Adrenal gland (tissue), 12 donors: ENCODE data around the gene LUC7L. TPM values are rescaled to one million over a fixed set of nuclear protein-coding genes. Genes with fewer than 3 reads are reported as not detected.

ENCODE experiments used
- DNase-seq, 7 donors: peaks; one replicate each; pipeline ENCODE4 v3.0.0-alpha.2; 2019 to 2020
- H3K27ac ChIP-seq, 5 donors: fragments of 200-600 bp; sonication (generic) in 4 of 5; 1 replicate in 3 of 5; 2 replicates in 2 of 5; pipeline versions ENCODE4 v1.5.1 to v1.8.0; 2016 to 2020; ENCODE audit warnings: mild to moderate bottlenecking in 1 of 5
- H3K27me3 ChIP-seq: fragments of 200-600 bp; 2 replicates; pipeline ENCODE4 v1.8.0; 2021
- H3K36me3 ChIP-seq, 2 donors: fragments of 200-600 bp; replicated peaks in 1 of 2; 1 replicate in 1 of 2; 2 replicates in 1 of 2; pipeline versions ENCODE4 v1.5.1 to v1.8.0; 2018 to 2022
- H3K4me1 ChIP-seq, 2 donors: fragments of 200-600 bp; replicated peaks in 1 of 2; 1 replicate in 1 of 2; 2 replicates in 1 of 2; pipeline versions ENCODE4 v1.5.1 to v1.8.0; 2018 to 2021
- H3K4me3 ChIP-seq, 4 donors: fragments of 200-600 bp; sonication (generic) in 3 of 4; one replicate each; pipeline ENCODE4 v1.5.1; 2016 to 2018
- H3K9me3 ChIP-seq, 3 donors: fragments of 200-600 bp; sonication (generic) in 1 of 3; replicated peaks in 1 of 3; 1 replicate in 2 of 3; 2 replicates in 1 of 3; pipeline versions ENCODE4 v1.5.1 to v1.8.0; 2016 to 2021
- POLR2A ChIP-seq, 2 donors: fragments of 450-650 bp; IDR thresholded peaks; one replicate each; pipeline ENCODE4 v1.6.1; 2017; ENCODE audit warnings: antibody characterized with exemption in 2 of 2, mild to moderate bottlenecking in 2 of 2, moderate library complexity in 1 of 2
- WGBS, 4 donors: extraction: QIAGEN DNeasy Blood & Tissue Kit in 2 of 4; methylation state at CpG; one replicate each; pipeline versions ENCODE4 v1.1.5 to v1.1.7; 2013 to 2017; 5-methylcytosine and 5-hydroxymethylcytosine counted together
- intact Hi-C, 2 donors: fragments of 100-400 bp; cut with DNase I; formaldehyde crosslinking; loops; one replicate each; pipeline versions ENCODE4 v1.14.1 to v1.15.0; 2022 to 2023
- polyA plus RNA-seq, 3 donors: library from polyadenylated mRNA; stranded (reverse); fragments of 200-250 nt in 2 of 3; fragments of 350-450 nt in 1 of 3; fragmentation: Illumina TruSeq in 1 of 3; extraction: RNeasy Lipid Tissue Mini Kit (QIAGEN cat#74804) in 1 of 3; gene quantifications; one replicate each; pipeline ENCODE4 v1.2.3, GENCODE V29; 2013 to 2014
- total RNA-seq, 9 donors: library from RNA; depleted of rRNA in 4 of 9; stranded (reverse); fragments of >200 nt in 4 of 9; fragments of 120-200 nt in 1 of 9; fragmentation: NEBNext Ultra II Directional in 1 of 9; extraction: Animal tissue kit (Norgen Biotek cat#: 25700) in 1 of 9; gene quantifications; one replicate each; pipeline versions ENCODE4 v1.1.0 to v1.2.4, GENCODE V29; 2013 to 2023
- TF ChIP-seq, protein P1 (sequence below), 6 experiments: fragments of 450-650 bp in 4 of 6; fragments of 200-600 bp in 2 of 6; sonication (generic) in 1 of 6; IDR thresholded peaks; 1 replicate in 5 of 6; 2 replicates in 1 of 6; pipeline versions ENCODE4 v1.5.1 to v1.8.0; 2016 to 2021; ENCODE audit warnings: antibody characterized with exemption in 6 of 6, mild to moderate bottlenecking in 2 of 6, moderate library complexity in 1 of 6
- donor health status: healthy with polysubstance abuse.
- donor health status: Bipolar disorder and iron deficiency.
- donor health status: DM: yes; HTN: yes; CAD: no.
- donor health status: DM: no; HTN: no; CAD: no.
- donor health status: DM: no; HTN: no; CAD: no.
- donor health status: DM: yes; HTN: yes; CAD: no.

The LUC7L gene
- total and polyA plus RNA-seq, 12 donors, result 19.7 to 700 (median 79.1) TPM

DNA sequence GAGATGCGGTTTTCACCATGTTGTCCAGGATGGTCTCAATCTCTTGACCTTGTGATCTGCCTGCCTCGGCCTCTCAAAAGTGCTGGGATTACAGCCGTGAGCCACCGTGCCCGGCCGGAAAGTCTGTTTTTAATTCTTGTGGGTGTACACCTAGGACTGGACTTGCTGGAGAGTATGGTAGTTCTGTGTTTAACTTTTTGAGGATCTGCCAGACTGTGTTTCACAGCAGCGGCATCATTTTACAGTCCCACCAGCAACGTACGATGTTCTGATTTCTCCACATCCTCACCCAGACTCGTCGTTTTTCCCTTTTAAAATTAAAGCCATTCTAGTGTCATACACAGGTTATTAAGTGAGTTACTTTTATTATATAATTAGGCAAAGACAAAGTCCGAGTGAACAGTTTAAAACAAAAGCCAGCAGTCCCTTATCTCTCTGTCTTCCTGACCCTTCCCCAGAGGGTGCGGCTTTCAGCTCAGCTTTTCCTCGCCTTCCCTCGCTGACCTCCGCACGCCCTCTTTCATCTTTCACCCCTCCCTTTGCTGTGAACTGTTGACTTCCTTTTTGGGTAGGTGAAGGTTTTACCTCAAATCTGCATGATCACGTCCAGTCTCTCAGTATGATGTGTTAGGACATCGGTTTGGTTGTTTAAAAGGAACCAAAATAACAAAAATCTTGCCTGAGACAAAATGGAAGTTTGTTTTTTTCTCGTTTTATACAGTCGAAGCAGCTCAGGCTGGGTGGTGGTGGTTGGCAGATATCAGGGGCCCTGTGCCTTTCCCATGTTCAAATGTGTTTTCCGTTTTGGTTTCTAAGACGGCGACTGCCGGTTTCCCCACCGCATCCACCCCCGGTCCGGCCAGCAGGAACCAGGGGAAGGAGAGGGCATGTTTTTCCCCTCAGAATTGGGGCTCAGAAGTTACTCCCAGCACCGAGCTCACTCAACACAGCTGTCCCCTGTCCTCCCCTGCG is 23.4 kb upstream of the LUC7L start:
- Histone ChIP-seq H3K27ac (peak overlapping the region in 1 of 5 donors; percentile 63), H3K36me3 (peaks cover 0 to 31% of the 10 kb centered on the region in 2 donors), H3K4me1 (no peaks in the 10 kb centered on the region), H3K4me3 (no peak overlapping the region), H3K27me3 (no peaks in the 10 kb centered on the region), H3K9me3 (no peaks in the 10 kb centered on the region)
- no peak for DNase-seq
- intact Hi-C loops, result no loop called here
- 66 to 74% (median 67%) methylated on average over 29 to 30 of the region's 30 CpGs for WGBS, 4 donors
- TF ChIP-seq, protein P1, sequence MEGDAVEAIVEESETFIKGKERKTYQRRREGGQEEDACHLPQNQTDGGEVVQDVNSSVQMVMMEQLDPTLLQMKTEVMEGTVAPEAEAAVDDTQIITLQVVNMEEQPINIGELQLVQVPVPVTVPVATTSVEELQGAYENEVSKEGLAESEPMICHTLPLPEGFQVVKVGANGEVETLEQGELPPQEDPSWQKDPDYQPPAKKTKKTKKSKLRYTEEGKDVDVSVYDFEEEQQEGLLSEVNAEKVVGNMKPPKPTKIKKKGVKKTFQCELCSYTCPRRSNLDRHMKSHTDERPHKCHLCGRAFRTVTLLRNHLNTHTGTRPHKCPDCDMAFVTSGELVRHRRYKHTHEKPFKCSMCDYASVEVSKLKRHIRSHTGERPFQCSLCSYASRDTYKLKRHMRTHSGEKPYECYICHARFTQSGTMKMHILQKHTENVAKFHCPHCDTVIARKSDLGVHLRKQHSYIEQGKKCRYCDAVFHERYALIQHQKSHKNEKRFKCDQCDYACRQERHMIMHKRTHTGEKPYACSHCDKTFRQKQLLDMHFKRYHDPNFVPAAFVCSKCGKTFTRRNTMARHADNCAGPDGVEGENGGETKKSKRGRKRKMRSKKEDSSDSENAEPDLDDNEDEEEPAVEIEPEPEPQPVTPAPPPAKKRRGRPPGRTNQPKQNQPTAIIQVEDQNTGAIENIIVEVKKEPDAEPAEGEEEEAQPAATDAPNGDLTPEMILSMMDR (IDR thresholded peaks at IDR 0.05), result no peak

GRCh38 chr16:249431-249830 is 20.2 kb upstream of the LUC7L start:
- 88 to 98% (median 93%) methylated on average over 4 to 12 of the region's 12 CpGs for WGBS, 4 donors
- DNase-seq, result no peak
- no peaks in the 10 kb centered on the region for H3K4me1 ChIP-seq
- TF ChIP-seq, protein P1 (IDR thresholded peaks at IDR 0.05), result no peak
- no peak for TF ChIP-seq POLR2A (IDR thresholded peaks at IDR 0.05)
- no peaks in the 10 kb centered on the region for H3K9me3 ChIP-seq
- H3K27ac ChIP-seq, result no peak overlapping the region
- H3K4me3 ChIP-seq, result no peak overlapping the region
- intact Hi-C loops, result no loop called here
- peaks cover 0 to 21% of the 10 kb centered on the region in 2 donors for H3K36me3 ChIP-seq
- H3K27me3 ChIP-seq, result no peaks in the 10 kb centered on the region

GRCh38 chr16:247027-247426 is 17.8 kb upstream of the LUC7L start:
- Histone ChIP-seq H3K27ac (no peak overlapping the region), H3K36me3 (peaks cover 0 to 14% of the 10 kb centered on the region in 2 donors), H3K4me3 (no peak overlapping the region), H3K9me3 (no peaks in the 10 kb centered on the region), H3K27me3 (no peaks in the 10 kb centered on the region), H3K4me1 (no peaks in the 10 kb centered on the region)
- 93 to 97% (median 96%) methylated on average over 12 of the region's 12 CpGs for WGBS, 4 donors
- no peak for DNase-seq
- intact Hi-C loops, result no loop called here
- TF ChIP-seq, protein P1 (IDR thresholded peaks at IDR 0.05), result no peak
- TF ChIP-seq POLR2A (IDR thresholded peaks at IDR 0.05), result no peak

DNA sequence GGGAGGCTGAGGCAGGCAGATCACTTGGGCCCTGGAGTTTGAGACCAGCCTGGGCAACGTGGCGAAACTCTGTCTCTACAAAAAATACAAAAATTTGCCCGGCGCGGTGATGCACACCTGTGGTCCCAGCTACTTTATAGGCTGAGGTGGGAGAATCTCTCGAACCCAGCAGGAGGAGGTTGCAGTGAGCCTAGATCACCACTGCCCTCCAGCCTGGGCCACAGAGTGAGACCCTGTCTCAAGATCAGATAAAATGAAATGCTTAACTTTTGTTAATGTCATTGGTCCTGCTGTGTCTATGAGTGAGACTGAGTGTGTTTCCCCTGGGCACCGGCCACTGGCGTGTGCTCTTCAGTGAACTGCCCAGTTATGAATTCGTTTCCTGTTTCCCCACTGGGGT is 15.9 kb upstream of the LUC7L start:
- H3K4me3 ChIP-seq, result no peak overlapping the region
- H3K36me3 ChIP-seq, result peaks cover 0 to 9% of the 10 kb centered on the region in 2 donors
- DNase-seq, result no peak
- WGBS, 4 donors, result 93 to 95% (median 94%) methylated on average over 9 of the region's 9 CpGs
- H3K27ac ChIP-seq, result no peak overlapping the region
- H3K4me1 ChIP-seq, result no peaks in the 10 kb centered on the region
- H3K9me3 ChIP-seq, result no peaks in the 10 kb centered on the region
- H3K27me3 ChIP-seq, result no peaks in the 10 kb centered on the region
- TF ChIP-seq POLR2A (IDR thresholded peaks at IDR 0.05), result no peak
- TF ChIP-seq, protein P1 (IDR thresholded peaks at IDR 0.05), result no peak
- intact Hi-C loops, result no loop called here
